Kidney (tissue), 14 donors: Measurements from ENCODE around the gene ZMYM2. TPM values are rescaled to one million over a fixed set of nuclear protein-coding genes. Genes with fewer than 3 reads are reported as not detected.

Experiments
- DNase-seq, 5 donors: peaks; one replicate each; pipeline ENCODE4 v3.0.0-alpha.2; 2013 to 2020
- FAIRE-seq: peaks from 2 replicates; lab custom pipeline; 2012; peaks lifted over from hg19 to GRCh38; lab: Jason Lieb, UNC
- H3K27ac ChIP-seq, 2 donors: one replicate each; pipeline ENCODE4 v1.7.0; 2013; ENCODE audit warnings: low read depth in 2 of 2, low read length in 2 of 2, inconsistent platforms in 1 of 2
- H3K27me3 ChIP-seq: one replicate; pipeline ENCODE4 v1.7.1; 2013; ENCODE audit warnings: low read length, inconsistent platforms; ENCODE audit not compliant: control insufficient read depth, insufficient read depth
- H3K36me3 ChIP-seq, 3 donors: one replicate each; pipeline versions ENCODE4 v1.7.0 to v1.7.1; 2013; ENCODE audit warnings: low read length in 3 of 3, control low read depth in 1 of 3, inconsistent platforms in 1 of 3; ENCODE audit not compliant: insufficient read depth in 3 of 3, control insufficient read depth in 2 of 3
- H3K4me1 ChIP-seq, 3 donors: one replicate each; pipeline versions ENCODE4 v1.7.0 to v1.7.1; 2013; ENCODE audit warnings: low read length in 3 of 3, inconsistent platforms in 1 of 3, low read depth in 1 of 3; ENCODE audit not compliant: control insufficient read depth in 2 of 3, insufficient read depth in 2 of 3
- H3K4me3 ChIP-seq, 3 donors: one replicate each; pipeline versions ENCODE4 v1.7.0 to v1.8.1; 2013; ENCODE audit warnings: low read length in 3 of 3, control low read depth in 1 of 3, inconsistent platforms in 1 of 3
- H3K9ac ChIP-seq, 3 donors: one replicate each; pipeline versions ENCODE4 v1.7.0 to v1.7.1; 2013; ENCODE audit warnings: low read length in 3 of 3, control low read depth in 1 of 3, inconsistent platforms in 1 of 3
- H3K9me3 ChIP-seq, 3 donors: one replicate each; pipeline versions ENCODE4 v1.7.0 to v1.7.1; 2013; ENCODE audit warnings: low read length in 3 of 3, control low read depth in 1 of 3, inconsistent platforms in 1 of 3; ENCODE audit not compliant: control insufficient read depth in 2 of 3, insufficient read depth in 1 of 3
- CTCF ChIP-seq: IDR thresholded peaks from 3 replicates; pipeline ENCODE4 v1.5.1; 2012; ENCODE audit warnings: mild to moderate bottlenecking, moderate library complexity, borderline replicate concordance; ENCODE audit not compliant: insufficient read depth; ENCODE audit errors: extremely low read depth
- intact Hi-C: fragments of 100-400 bp; cut with DNase I; formaldehyde crosslinking; loops from one replicate; pipeline ENCODE4 v1.11.1; 2022
- polyA plus RNA-seq: library from polyadenylated mRNA; stranded (reverse); fragments of 350-450 nt; fragmentation: Illumina TruSeq; extraction: RNeasy Lipid Tissue Mini Kit (QIAGEN cat#74804); gene quantifications from one replicate; pipeline ENCODE4 v1.2.3, GENCODE V29; 2014; ENCODE audit warnings: low read depth, low replicate concordance; ENCODE audit not compliant: insufficient read depth
- total RNA-seq: library from RNA; stranded (reverse); fragmentation: NEBNext Ultra II Directional; extraction: Animal tissue kit (Norgen Biotek cat#: 25700); gene quantifications from one replicate; pipeline ENCODE4 v1.2.1, GENCODE V29; 2021
- donor health status: control.
- donor health status: control.
- donor health status: control.
- donor health status: control.
- donor health status: control.
- donor health status: DM: yes; HTN: yes; CAD: no.
- donor health status: Normal renal cell carcinoma (clear cell type).

Gene ZMYM2
- total and polyA plus RNA-seq, 2 donors from 2014 or later: 22.7 to 81.3 TPM

GRCh38 chr13:20116213-20116612, 157.7 kb downstream of the ZMYM2 start:
- no peak overlapping the region for H3K27ac ChIP-seq
- no peak for DNase-seq
- H3K36me3 ChIP-seq: no peaks in the 10 kb centered on the region
- H3K27me3 ChIP-seq: no peaks in the 10 kb centered on the region
- intact Hi-C loops: no loop called here
- H3K9ac ChIP-seq: no peak overlapping the region
- no peaks in the 10 kb centered on the region for H3K4me1 ChIP-seq
- no peak for TF ChIP-seq CTCF
- H3K4me3 ChIP-seq: no peak overlapping the region
- FAIRE-seq: no peak
- H3K9me3 ChIP-seq: no peaks in the 10 kb centered on the region

- DNase-seq (peak in 4 of 5 donors; percentile 65 to 93 (median 88)), FAIRE-seq (no peak)
- H3K27me3 ChIP-seq: no peaks in the 10 kb centered on the region
These were observed 160.0 kb downstream of the ZMYM2 start for GRCh38 chr13:20118268-20119140.

GRCh38 chr13:20119960-20120359, 161.4 kb downstream of the ZMYM2 start:
- FAIRE-seq: no peak
- H3K36me3 ChIP-seq: no peaks in the 10 kb centered on the region
- peak overlapping the region; percentile 69 to 87 for H3K27ac ChIP-seq
- TF ChIP-seq CTCF: no peak
- H3K9me3 ChIP-seq: no peaks in the 10 kb centered on the region
- DNase-seq: peak in 1 of 5 donors; percentile 20
- H3K9ac ChIP-seq: peak overlapping the region in 1 of 3 donors; percentile 21
- no peaks in the 10 kb centered on the region for H3K27me3 ChIP-seq
- intact Hi-C loops: no loop called here
- peak overlapping the region in 2 of 3 donors; percentile 47 to 61 for H3K4me3 ChIP-seq
- no peaks in the 10 kb centered on the region for H3K4me1 ChIP-seq

More at GRCh38 chr13:20118268-20119140, 160.0 kb downstream of the ZMYM2 start:
- no peak for TF ChIP-seq CTCF
- peak overlapping the region; percentile 87 to 88 for H3K27ac ChIP-seq
- intact Hi-C loops: no loop called here
- H3K9me3 ChIP-seq: no peaks in the 10 kb centered on the region
- H3K4me3 ChIP-seq: peak overlapping the region; percentile 53 to 72 (median 64)
- no peaks in the 10 kb centered on the region for H3K36me3 ChIP-seq
- no peaks in the 10 kb centered on the region for H3K4me1 ChIP-seq
- H3K9ac ChIP-seq: peak overlapping the region; percentile 16 to 80 (median 55)
